Activated naive CD4-positive, alpha-beta T cell treated with Interleukin-2 at 50 U/mL for 16 hours (primary cell): Measurements from ENCODE around the gene TGM5.
A peak's percentile ranks its signal among the peaks of the same experiment; 100 is the strongest.
"Not testable (repeated sequence)": the region's sequence is repeated elsewhere in the genome, so short reads cannot be mapped to it uniquely, and the experiment has no call there.

ENCODE experiments used
- DNase-seq: peaks from one replicate; pipeline ENCODE4 v3.0.0-alpha.2; 2020

TGM5 gene

GRCh38 chr15:43275740-43276562 is 9.2 kb upstream of the TGM5 start:
- DNase-seq: no peak

GRCh38 chr15:43274136-43274535 is 7.4 kb upstream of the TGM5 start:
- no peak for DNase-seq

- no peak for DNase-seq
Measured at GRCh38 chr15:43273243-43273642, 6.5 kb upstream of the TGM5 start.

- DNase-seq: not testable (repeated sequence)
Measured at GRCh38 chr15:43271908-43272307, 5.2 kb upstream of the TGM5 start.

GRCh38 chr15:43270676-43271306 is 4.1 kb upstream of the TGM5 start:
- DNase-seq: no peak

- no peak for DNase-seq
Measured at GRCh38 chr15:43270113-43270665, 3.5 kb upstream of the TGM5 start.

GRCh38 chr15:43268111-43269105 is 1.7 kb upstream of the TGM5 start:
- DNase-seq: no peak

- DNase-seq: no peak
Measured at GRCh38 chr15:43267439-43267838, 711 bp upstream of the TGM5 start.

- no peak for DNase-seq
Measured at GRCh38 chr15:43266386-43266785, 342 bp downstream of the TGM5 start.

GRCh38 chr15:43260011-43260615 is 6.6 kb downstream of the TGM5 start:
- no peak for DNase-seq

GRCh38 chr15:43258781-43259180 is 7.9 kb downstream of the TGM5 start:
- DNase-seq: no peak

- no peak for DNase-seq
Measured at GRCh38 chr15:43256341-43256740, 10.4 kb downstream of the TGM5 start.

- DNase-seq: no peak
Measured at GRCh38 chr15:43255376-43255775, 11.4 kb downstream of the TGM5 start.

- peak; percentile 26 for DNase-seq
Measured at GRCh38 chr15:43253431-43254403, 13.0 kb downstream of the TGM5 start.

GRCh38 chr15:43251871-43252250 is 14.9 kb downstream of the TGM5 start:
- no peak for DNase-seq

GRCh38 chr15:43251185-43251870 is 15.4 kb downstream of the TGM5 start:
- DNase-seq: no peak

GRCh38 chr15:43250785-43251184 is 15.9 kb downstream of the TGM5 start:
- DNase-seq: no peak

GRCh38 chr15:43249699-43250203 is 17.0 kb downstream of the TGM5 start:
- no peak for DNase-seq

- no peak for DNase-seq
Measured at GRCh38 chr15:43249236-43249635, 17.5 kb downstream of the TGM5 start.

GRCh38 chr15:43246261-43246774 is 20.4 kb downstream of the TGM5 start:
- no peak for DNase-seq
